Testis (tissue), 3 donors: ENCODE results near the gene ABHD12B. TPM values are rescaled to one million over a fixed set of nuclear protein-coding genes. Genes with fewer than 3 reads are reported as not detected.

Experiments
- DNase-seq: peaks from one replicate; pipeline ENCODE4 v3.0.0-alpha.2; 2019
- H3K27ac ChIP-seq, 2 donors: fragments of 200-600 bp; sonication (generic); one replicate each; pipeline ENCODE4 v1.5.1; 2019
- H3K27me3 ChIP-seq: fragments of 200-600 bp; sonication (generic); one replicate; pipeline ENCODE4 v1.5.1; 2019
- H3K36me3 ChIP-seq: fragments of 200-600 bp; sonication (generic); one replicate; pipeline ENCODE4 v1.5.1; 2017; ENCODE audit warnings: low read depth; ENCODE audit errors: missing control alignments
- H3K4me1 ChIP-seq: fragments of 200-600 bp; sonication (generic); one replicate; pipeline ENCODE4 v1.5.1; 2019
- H3K4me3 ChIP-seq, 2 donors: fragments of 200-600 bp; sonication (generic); one replicate each; pipeline ENCODE4 v1.5.1; 2017 to 2019
- H3K9me3 ChIP-seq: fragments of 200-600 bp; sonication (generic); one replicate; pipeline ENCODE4 v1.5.1; 2017
- CTCF ChIP-seq, 3 experiments: fragments of 450-650 bp in 2 of 3; fragments of 200-600 bp in 1 of 3; sonication (generic) in 1 of 3; IDR thresholded peaks; one replicate each; pipeline ENCODE4 v1.5.1; 2016 to 2019; ENCODE audit warnings: antibody characterized with exemption in 3 of 3, mild to moderate bottlenecking in 2 of 3, moderate library complexity in 1 of 3
- POLR2A ChIP-seq: fragments of 450-650 bp; IDR thresholded peaks from one replicate; pipeline ENCODE4 v1.6.1; 2017; ENCODE audit warnings: antibody characterized with exemption, mild to moderate bottlenecking, moderate library complexity
- WGBS, 2 donors: methylation state at CpG; one replicate each; pipeline ENCODE4 v1.1.5; 2018; 5-methylcytosine and 5-hydroxymethylcytosine counted together
- intact Hi-C: fragments of 100-400 bp; cut with DNase I; formaldehyde crosslinking; loops from one replicate; pipeline ENCODE4 v1.15.1; 2023; ENCODE audit warnings: low total_unique reads
- polyA plus RNA-seq: library from polyadenylated mRNA; stranded (reverse); fragments of 350-450 nt; fragmentation: Illumina TruSeq; extraction: RNeasy Lipid Tissue Mini Kit (QIAGEN cat#74804); gene quantifications from one replicate; pipeline ENCODE4 v1.2.3, GENCODE V29; 2014; ENCODE audit warnings: low read depth, low replicate concordance; ENCODE audit not compliant: insufficient read depth
- total RNA-seq, 2 donors: library from RNA; depleted of rRNA; stranded (reverse); fragments of >200 nt; gene quantifications; one replicate each; pipeline ENCODE4 v1.2.3, GENCODE V29; 2016

Gene ABHD12B
- total and polyA plus RNA-seq, 3 donors from 2014 or later, result 0.37 to 3.0 TPM; not detected in 1

GRCh38 chr14:50874757-50875156 is 2.9 kb downstream of the ABHD12B start:
- H3K36me3 ChIP-seq, result no peaks in the 10 kb centered on the region
- no peak for TF ChIP-seq POLR2A
- TF ChIP-seq CTCF (IDR thresholded peaks at IDR 0.05), result no peak
- no peak for DNase-seq
- no peaks in the 10 kb centered on the region for H3K27me3 ChIP-seq
- no peaks in the 10 kb centered on the region for H3K9me3 ChIP-seq
- intact Hi-C loops, result no loop called here
- no peak overlapping the region for H3K27ac ChIP-seq
- 51 to 76% methylated on average over 2 of the region's 2 CpGs for WGBS, 2 donors
- H3K4me3 ChIP-seq, result no peak overlapping the region
- peaks cover 3% of the 10 kb centered on the region for H3K4me1 ChIP-seq

DNA sequence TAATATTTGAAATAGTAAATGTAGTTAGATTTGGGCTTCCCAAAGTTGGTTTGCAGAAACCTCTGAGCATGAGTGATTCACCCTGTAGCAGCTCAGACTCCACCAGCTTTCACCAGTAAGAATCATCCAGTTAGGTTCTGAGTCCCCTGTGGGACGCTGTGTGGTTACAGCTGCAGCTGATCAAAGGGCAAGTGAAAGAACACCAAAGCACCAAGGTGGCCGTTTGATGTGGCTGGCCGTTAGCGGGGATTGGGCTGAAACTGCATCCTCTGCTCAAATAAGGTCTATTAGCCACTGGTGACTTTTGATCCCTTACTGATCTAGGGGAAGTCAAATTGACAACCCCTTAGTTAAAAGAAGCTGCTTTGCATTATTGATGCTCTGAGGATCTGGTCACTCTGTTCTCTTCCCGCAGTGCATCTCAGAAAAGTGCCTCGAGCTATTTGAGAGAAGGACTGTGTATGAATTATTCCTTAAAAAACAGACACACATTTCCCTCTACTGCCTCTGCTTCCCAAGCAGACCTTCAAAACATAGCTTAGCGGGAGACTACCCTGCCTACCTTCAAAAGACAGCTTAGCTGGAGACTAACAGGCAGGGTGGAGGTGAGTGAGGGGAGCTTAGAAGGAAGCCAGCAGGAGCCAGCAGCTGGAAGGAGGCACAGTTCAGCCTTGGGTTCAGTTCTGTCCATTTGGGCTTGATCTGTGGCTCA is 3.7 kb downstream of the ABHD12B start:
- no peaks in the 10 kb centered on the region for H3K9me3 ChIP-seq
- 59 to 71% methylated on average over 7 of the region's 7 CpGs for whole genome bisulfite sequencing, 2 donors
- no peaks in the 10 kb centered on the region for H3K36me3 ChIP-seq
- H3K27me3 ChIP-seq, result no peaks in the 10 kb centered on the region
- no peak overlapping the region for H3K27ac ChIP-seq
- peaks cover 3% of the 10 kb centered on the region for H3K4me1 ChIP-seq
- no peak overlapping the region for H3K4me3 ChIP-seq
- TF ChIP-seq CTCF (IDR thresholded peaks at IDR 0.05), result no peak
- TF ChIP-seq POLR2A, result no peak
- DNase-seq, result no peak
- intact Hi-C loops, result no loop called here

- WGBS, 2 donors, result 85% methylated on average over 8 of the region's 8 CpGs
- TF ChIP-seq POLR2A, result no peak
- no peak for TF ChIP-seq CTCF (IDR thresholded peaks at IDR 0.05)
Measured at GRCh38 chr14:50882932-50883826, 11.3 kb downstream of the ABHD12B start.

DNA sequence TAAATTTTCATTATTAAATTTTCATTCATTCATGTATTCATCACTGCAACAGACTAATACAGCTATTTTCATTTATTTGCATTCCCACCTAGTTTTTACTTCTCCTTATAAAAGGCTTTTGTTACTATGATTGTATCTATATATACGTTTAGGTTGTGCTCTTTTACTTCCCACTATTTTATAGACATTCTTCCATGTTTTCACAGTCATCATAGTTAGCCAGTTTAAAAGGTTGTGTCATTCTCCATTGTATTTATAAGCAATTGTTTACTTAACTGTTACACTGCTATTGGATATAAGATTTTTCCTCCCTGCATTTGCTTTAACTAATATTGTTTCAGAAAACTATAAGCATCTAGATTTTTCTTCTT is 12.0 kb downstream of the ABHD12B start:
- H3K27me3 ChIP-seq, result no peaks in the 10 kb centered on the region
- no peaks in the 10 kb centered on the region for H3K4me1 ChIP-seq
- no peaks in the 10 kb centered on the region for H3K9me3 ChIP-seq
- TF ChIP-seq CTCF (IDR thresholded peaks at IDR 0.05), result no peak
- TF ChIP-seq POLR2A, result no peak
- H3K4me3 ChIP-seq, result no peak overlapping the region
- intact Hi-C loops, result no loop called here
- H3K27ac ChIP-seq, result no peak overlapping the region
- WGBS, 2 donors, result 83 to 87% methylated on average over 1 of the region's 1 CpG
- no peak for DNase-seq
- no peaks in the 10 kb centered on the region for H3K36me3 ChIP-seq

More at GRCh38 chr14:50882932-50883826, 11.3 kb downstream of the ABHD12B start:
- DNase-seq, result no peak
- no peaks in the 10 kb centered on the region for H3K36me3 ChIP-seq
- H3K27me3 ChIP-seq, result no peaks in the 10 kb centered on the region
- no peak overlapping the region for H3K4me3 ChIP-seq
- H3K9me3 ChIP-seq, result no peaks in the 10 kb centered on the region
- no peak overlapping the region for H3K27ac ChIP-seq
- intact Hi-C loops, result no loop called here
- no peaks in the 10 kb centered on the region for H3K4me1 ChIP-seq
